ENCODE results near the gene SLC25A10. TPM values are rescaled to one million over a fixed set of nuclear protein-coding genes. Genes with fewer than 3 reads are reported as not detected.

Gene SLC25A10
- total and polyA plus RNA-seq, 12 donors = 3.5 to 36.1 (median 20.5) TPM

DNA sequence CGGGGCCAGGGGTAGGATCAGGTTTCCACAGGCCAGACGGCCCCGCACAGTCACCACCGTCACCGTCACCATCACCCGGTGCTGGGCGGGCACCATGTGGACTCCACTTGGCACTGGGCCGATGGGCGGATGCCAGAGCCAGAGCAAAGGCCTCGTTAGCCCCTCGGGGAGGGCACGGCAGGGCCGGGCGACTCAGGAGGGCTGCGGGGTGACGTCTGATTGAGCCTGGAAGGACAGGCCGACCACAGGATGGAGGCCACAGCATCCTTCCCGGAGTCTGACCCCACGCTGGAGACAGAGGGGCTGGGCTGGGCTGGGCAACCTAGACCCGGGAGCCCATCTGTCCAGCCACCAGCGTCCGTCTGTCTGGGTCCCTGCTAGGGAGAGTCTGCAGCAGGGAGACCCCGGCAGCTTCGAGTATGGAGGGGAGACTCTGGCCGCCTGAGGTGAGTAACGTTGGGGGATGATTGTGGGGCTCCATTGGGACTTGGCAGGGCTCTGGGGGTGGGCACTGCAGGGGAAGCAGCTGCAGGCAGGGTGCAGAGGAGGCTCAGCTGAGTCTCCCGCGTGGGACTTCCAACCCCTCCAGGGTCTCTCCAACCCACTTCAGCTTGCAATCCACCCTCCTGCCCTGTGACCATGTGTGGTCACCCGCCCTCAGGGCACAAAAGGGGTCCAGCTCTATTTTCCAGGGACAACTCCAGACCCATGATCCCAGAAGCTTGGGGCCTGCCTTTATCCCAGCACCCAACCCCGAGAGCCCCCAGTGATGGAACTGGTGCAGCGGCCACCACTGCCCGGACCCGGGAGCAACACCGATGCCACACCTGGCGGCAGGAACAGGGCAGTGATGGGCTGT, 22.6 kb downstream of the SLC25A10 start:
- intact Hi-C loops (cut with DNase I) = no loop called here
- TF ChIP-seq, protein P1, sequence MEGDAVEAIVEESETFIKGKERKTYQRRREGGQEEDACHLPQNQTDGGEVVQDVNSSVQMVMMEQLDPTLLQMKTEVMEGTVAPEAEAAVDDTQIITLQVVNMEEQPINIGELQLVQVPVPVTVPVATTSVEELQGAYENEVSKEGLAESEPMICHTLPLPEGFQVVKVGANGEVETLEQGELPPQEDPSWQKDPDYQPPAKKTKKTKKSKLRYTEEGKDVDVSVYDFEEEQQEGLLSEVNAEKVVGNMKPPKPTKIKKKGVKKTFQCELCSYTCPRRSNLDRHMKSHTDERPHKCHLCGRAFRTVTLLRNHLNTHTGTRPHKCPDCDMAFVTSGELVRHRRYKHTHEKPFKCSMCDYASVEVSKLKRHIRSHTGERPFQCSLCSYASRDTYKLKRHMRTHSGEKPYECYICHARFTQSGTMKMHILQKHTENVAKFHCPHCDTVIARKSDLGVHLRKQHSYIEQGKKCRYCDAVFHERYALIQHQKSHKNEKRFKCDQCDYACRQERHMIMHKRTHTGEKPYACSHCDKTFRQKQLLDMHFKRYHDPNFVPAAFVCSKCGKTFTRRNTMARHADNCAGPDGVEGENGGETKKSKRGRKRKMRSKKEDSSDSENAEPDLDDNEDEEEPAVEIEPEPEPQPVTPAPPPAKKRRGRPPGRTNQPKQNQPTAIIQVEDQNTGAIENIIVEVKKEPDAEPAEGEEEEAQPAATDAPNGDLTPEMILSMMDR (IDR thresholded peaks at IDR 0.05) = no peak
- no peak for TF ChIP-seq POLR2A (IDR thresholded peaks at IDR 0.05)
- H3K9me3 ChIP-seq (replicated peaks in 1 of 3) = no peaks in the 10 kb centered on the region
- 69 to 79% (median 71%) methylated on average over 3 to 35 of the region's 35 CpGs for WGBS, 4 donors
- DNase-seq = peak in 1 of 7 donors; percentile 53
- H3K4me1 ChIP-seq (replicated peaks in 1 of 2) = no peaks in the 10 kb centered on the region
- H3K4me3 ChIP-seq = no peak overlapping the region
- H3K27ac ChIP-seq = no peak overlapping the region
- H3K27me3 ChIP-seq = no peaks in the 10 kb centered on the region
- H3K36me3 ChIP-seq (replicated peaks in 1 of 2) = no peaks in the 10 kb centered on the region

DNA sequence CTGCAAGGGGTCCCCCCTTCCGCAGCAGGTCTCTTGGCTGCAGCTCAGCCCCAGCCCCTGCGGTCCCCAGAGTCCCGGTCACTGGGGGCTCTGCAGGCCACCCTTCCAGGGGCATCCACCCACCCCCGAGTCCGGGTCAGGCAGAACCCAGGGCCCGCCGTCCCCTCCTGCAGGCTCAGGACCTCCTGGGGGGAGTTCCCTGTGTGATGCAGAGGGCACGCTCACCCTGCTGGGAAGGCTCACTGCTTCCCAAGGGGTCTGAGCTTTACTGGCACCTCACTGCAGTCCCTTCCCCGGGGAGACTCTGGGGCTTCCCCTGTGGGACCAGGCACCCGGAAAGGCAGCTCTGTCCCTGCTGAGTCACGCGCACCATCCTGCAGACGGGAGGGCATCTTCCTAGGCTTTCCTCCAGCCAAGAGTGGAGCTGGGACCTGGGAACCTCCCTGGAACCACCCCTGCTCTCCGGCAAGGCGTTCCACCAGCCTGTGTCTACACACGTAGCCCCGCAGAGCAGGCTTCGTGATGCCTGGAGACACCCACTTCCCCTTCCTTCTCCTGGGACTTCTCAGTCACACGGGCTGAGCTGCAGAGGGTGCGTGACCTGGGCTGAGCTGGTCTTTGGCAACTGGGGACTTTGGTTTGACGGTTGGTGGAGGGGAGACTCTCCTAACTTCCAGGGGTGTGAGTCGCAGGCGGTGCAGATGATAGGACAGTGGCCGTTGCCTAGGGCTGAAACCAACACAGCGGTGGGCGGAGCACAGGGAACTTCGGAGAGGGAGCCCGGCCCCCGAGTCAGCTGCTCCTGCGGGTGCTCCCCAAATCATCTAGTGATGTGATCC, 23.4 kb downstream of the SLC25A10 start:
- WGBS, 4 donors = 16 to 40% (median 37%) methylated on average over 4 to 30 of the region's 30 CpGs
- H3K4me1 ChIP-seq (replicated peaks in 1 of 2) = no peaks in the 10 kb centered on the region
- no peak for TF ChIP-seq POLR2A (IDR thresholded peaks at IDR 0.05)
- TF ChIP-seq, protein P1 (IDR thresholded peaks at IDR 0.05) = no peak
- no peak overlapping the region for H3K4me3 ChIP-seq
- intact Hi-C loops (cut with DNase I) = no loop called here
- H3K27me3 ChIP-seq = no peaks in the 10 kb centered on the region
- H3K36me3 ChIP-seq (replicated peaks in 1 of 2) = no peaks in the 10 kb centered on the region
- no peak overlapping the region for H3K27ac ChIP-seq
- peak in 3 of 7 donors; percentile 33 to 63 (median 60) for DNase-seq
- H3K9me3 ChIP-seq (replicated peaks in 1 of 3) = no peaks in the 10 kb centered on the region

DNA sequence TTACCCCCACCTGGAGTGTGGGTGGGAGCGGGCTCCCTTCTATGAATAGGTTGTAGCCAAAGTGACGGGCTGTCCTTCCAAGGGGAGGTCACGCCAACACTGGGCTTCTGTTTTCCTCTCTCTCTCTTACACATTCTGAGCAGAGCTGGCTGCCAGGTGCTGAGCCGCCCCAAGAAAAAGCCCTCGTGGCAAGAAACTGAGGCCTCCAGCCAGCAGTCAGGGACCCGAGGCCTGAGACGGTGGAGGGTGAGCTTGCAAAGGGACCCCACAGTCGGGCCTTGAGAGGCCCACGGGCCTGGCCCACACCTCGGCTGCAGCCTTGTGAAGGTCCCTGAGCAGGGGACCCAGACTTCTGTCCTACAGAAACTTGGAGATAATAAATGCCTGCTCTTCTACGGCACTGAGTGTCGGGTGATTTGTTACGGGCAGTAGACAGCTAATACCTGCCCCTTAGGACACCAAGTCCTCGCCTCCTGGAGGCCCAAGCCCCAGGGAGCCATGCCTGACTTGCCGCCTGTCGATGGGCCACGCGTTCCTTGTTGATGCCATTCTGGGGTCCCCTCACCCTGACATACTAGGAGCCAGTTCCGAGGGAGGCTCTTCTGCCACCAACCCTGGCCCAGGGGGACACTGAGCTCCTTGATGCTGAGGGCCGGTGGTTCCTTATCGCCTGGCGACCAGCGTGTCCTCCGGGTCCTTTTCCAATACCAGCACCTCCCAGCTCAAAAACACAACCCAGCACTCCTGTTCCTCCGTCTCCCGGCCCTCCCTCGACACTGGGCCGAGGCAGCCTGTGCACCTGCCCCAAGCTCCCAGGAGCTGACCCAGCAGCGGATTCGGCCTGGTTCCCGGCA, 26.1 kb downstream of the SLC25A10 start:
- H3K9me3 ChIP-seq (replicated peaks in 1 of 3) = no peaks in the 10 kb centered on the region
- no peaks in the 10 kb centered on the region for H3K4me1 ChIP-seq (replicated peaks in 1 of 2)
- DNase-seq = peak in 1 of 7 donors; percentile 42
- H3K36me3 ChIP-seq (replicated peaks in 1 of 2) = no peaks in the 10 kb centered on the region
- H3K4me3 ChIP-seq = no peak overlapping the region
- intact Hi-C loops (cut with DNase I) = no loop called here
- 87 to 91% (median 89%) methylated on average over 15 to 31 of the region's 31 CpGs for WGBS, 4 donors
- H3K27me3 ChIP-seq = no peaks in the 10 kb centered on the region
- H3K27ac ChIP-seq = no peak overlapping the region
- TF ChIP-seq, protein P1 (IDR thresholded peaks at IDR 0.05) = no peak
- TF ChIP-seq POLR2A (IDR thresholded peaks at IDR 0.05) = no peak
